Measurements from ENCODE around the gene CDADC1.

DNA sequence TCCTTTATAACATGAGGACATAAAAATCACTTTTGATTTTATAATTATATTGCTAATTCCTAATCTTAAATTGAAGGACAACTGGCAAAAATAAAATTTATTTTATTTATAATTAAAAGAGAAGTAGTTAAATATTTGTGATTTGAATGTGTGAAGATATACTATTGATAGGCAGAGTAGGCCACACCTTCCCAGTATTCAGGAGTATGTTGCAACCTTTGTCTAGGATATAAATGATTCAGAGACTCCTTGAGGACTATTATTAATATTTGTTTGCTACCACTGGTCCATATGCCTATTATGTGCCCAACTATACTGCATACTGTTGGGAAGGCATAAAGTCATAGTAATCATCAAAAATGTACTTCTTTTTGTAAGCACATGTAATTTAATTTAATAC is 94.2 kb downstream of the CDADC1 start:
- TF ChIP-seq CTCF (IDR thresholded peaks at IDR 0.05; ENCODE audit: borderline replicate concordance, extremely low read depth, low read length, poor library complexity, severe bottlenecking) (no peak), EZH2 (IDR thresholded peaks at IDR 0.05; ENCODE audit: borderline replicate concordance, low read depth, low read length, severe bottlenecking) (no peak)

All from DND-41 (cell line).